PC-3 (cell line): Measurements from ENCODE around the gene DCBLD1.

Source experiments
- EZH2 ChIP-seq: fragments of 300-600 bp; sonication (generic); IDR thresholded peaks from one replicate; pipeline ENCODE4 v1.6.1; 2017; ENCODE audit warnings: antibody characterized with exemption, mild to moderate bottlenecking, low read length; ENCODE audit not compliant: unreplicated experiment
- EZH2phosphoT487 ChIP-seq: fragments of 300-600 bp; sonication (generic); IDR thresholded peaks from 2 replicates; pipeline ENCODE4 v1.6.1; 2018; ENCODE audit warnings: mild to moderate bottlenecking, antibody characterized with exemption, low read length, borderline replicate concordance
- TF ChIP-seq, protein P1 (sequence below): fragments of 300-600 bp; sonication (generic); conservative IDR thresholded peaks from 2 replicates; pipeline ENCODE4 v1.5.1; 2017; ENCODE audit warnings: antibody characterized with exemption, low read depth, mild to moderate bottlenecking, low read length

DNA sequence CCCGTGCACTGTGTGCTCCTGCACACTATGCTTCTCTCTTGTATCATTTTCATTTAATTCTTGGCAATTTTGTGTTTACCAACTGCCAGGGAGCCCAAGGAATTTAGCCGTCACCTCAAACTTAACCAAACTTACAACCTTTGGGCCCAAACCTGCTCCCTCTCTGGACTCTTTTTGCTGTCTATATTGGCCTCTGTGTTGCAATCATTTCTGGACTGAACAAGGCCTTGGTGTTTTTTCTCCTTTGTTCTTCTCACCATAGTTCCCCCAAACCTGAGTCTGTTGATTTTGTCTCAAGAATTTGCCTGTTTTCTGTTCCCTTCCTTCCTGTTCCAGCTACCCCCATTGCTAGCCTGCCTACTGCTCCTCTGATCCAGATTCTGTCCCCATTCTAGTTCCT, 19.2 kb downstream of the DCBLD1 start:
- TF ChIP-seq, protein P1, sequence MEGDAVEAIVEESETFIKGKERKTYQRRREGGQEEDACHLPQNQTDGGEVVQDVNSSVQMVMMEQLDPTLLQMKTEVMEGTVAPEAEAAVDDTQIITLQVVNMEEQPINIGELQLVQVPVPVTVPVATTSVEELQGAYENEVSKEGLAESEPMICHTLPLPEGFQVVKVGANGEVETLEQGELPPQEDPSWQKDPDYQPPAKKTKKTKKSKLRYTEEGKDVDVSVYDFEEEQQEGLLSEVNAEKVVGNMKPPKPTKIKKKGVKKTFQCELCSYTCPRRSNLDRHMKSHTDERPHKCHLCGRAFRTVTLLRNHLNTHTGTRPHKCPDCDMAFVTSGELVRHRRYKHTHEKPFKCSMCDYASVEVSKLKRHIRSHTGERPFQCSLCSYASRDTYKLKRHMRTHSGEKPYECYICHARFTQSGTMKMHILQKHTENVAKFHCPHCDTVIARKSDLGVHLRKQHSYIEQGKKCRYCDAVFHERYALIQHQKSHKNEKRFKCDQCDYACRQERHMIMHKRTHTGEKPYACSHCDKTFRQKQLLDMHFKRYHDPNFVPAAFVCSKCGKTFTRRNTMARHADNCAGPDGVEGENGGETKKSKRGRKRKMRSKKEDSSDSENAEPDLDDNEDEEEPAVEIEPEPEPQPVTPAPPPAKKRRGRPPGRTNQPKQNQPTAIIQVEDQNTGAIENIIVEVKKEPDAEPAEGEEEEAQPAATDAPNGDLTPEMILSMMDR, result no peak
- no peak for TF ChIP-seq EZH2phosphoT487
- TF ChIP-seq EZH2, result no peak
